RWPE1 (cell line): ENCODE data around the gene F2R.

Experiments
- CTCF ChIA-PET: fragments of 350-600 bp; sonication (Branson Sonifier 250); formaldehyde crosslinking; extraction: SDS; loops from one replicate; lab custom pipeline; 2021; lab: Yijun Ruan, JAX
- POLR2A ChIA-PET: fragments of 400-600 bp; formaldehyde crosslinking; extraction: SDS; loops from one replicate; lab custom pipeline; 2020; ENCODE audit warnings: antibody characterized with exemption; ENCODE audit not compliant: low non-redundant PET; lab: Yijun Ruan, JAX
- DNase-seq: peaks from one replicate; pipeline ENCODE4 v3.0.0; 2012; ENCODE audit warnings: low spot score
- H3K27ac ChIP-seq: fragments of 450-650 bp; 2 replicates; pipeline ENCODE4 v1.5.1; 2017
- CTCF ChIP-seq: fragments of 450-650 bp; conservative IDR thresholded peaks from 2 replicates; pipeline ENCODE4 v1.5.1; 2017; ENCODE audit warnings: low read depth, mild to moderate bottlenecking

The F2R gene

DNA sequence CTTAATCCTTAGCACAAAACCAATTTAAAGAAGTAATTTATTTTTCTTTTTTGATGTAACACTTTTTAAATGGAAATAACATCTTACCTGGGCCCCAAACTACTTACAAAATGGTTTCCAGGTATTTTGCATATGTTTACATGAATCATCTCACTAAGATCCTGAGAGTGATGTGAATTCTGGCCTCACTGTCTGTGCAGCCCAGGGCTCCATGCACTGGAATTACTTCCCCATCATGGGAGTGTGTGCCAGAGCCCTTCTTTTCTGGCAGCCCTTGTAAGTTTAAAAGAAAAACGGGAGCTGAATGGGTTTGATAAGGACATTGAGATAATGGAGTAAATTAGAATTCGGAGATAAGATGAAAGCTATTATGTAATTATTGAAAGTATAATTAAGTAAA is 12.2 kb upstream of the F2R start:
- TF ChIP-seq CTCF: no peak
- no peak for DNase-seq

DNA sequence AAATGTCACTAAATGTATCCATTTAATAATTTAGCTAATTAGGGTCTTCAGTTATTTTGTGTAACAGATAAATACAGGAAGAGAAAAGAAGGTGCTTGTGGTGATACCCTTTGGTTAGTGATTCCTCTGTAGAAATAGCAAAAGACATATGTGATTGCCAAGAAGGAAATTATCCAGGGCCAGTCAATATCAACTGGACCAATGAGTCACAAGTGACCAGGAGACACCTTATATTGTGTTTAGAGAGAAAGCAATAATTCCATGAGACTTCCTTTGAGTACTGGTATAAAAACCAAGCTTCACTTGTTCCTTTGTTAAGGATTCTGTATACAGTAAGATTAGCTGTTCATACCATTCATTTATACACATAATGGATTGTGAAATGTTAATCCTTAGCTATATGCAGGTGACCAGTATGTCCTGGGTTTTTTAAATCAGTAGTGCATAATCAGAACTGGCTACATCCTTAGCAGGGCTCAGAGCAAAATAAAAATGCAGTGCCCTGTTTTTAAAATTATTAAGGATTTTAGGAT is 11.7 kb upstream of the F2R start:
- ChIA-PET POLR2A (no interaction called here), CTCF (interaction anchor here (1.0 kb wide), 1 partner anchor 36 kb away, joined by 3 read pairs; no protein-coding TSS in a partner anchor)
- no peak overlapping the region for H3K27ac ChIP-seq
- no peak for TF ChIP-seq CTCF
- no peak for DNase-seq

More for the DNA sequence above, 12.2 kb upstream of the F2R start:
- POLR2A ChIA-PET: no interaction called here
- CTCF ChIA-PET: interaction anchor here (1.0 kb wide), 1 partner anchor 35 kb away, joined by 3 read pairs; no protein-coding TSS in a partner anchor
- no peak overlapping the region for H3K27ac ChIP-seq

DNA sequence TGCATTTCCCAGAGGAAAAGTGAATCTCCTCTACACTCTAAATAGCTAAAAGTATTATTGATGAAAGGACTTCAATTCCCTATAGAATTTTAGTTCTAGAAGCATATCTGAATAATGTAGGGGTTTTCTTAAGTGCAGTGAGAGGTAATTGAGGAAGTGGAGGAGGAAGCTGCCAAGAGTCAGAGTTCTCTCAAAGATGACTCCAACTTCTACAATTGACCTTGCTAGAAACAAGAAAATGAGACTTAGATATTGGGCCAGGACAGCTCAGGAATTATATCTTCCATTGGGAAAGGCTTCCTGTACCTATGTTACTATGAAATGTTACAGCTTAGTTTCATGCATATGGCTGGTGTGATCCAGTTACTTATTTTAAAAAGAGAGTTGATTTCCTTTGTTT is 10.4 kb upstream of the F2R start:
- no peak for TF ChIP-seq CTCF
- POLR2A ChIA-PET: no interaction called here
- no peak for DNase-seq
- CTCF ChIA-PET: no interaction called here
- H3K27ac ChIP-seq: no peak overlapping the region

GRCh38 chr5:76709762-76710161 is 6.2 kb upstream of the F2R start:
- ChIA-PET CTCF (interaction anchor here (0.6 to 1.8 kb wide), 5 partner anchors 20 to 103 kb away, joined by 3 to 9 read pairs (median 4); no protein-coding TSS in a partner anchor), POLR2A (no interaction called here)
- TF ChIP-seq CTCF: no peak
- no peak overlapping the region for H3K27ac ChIP-seq
- no peak for DNase-seq

DNA sequence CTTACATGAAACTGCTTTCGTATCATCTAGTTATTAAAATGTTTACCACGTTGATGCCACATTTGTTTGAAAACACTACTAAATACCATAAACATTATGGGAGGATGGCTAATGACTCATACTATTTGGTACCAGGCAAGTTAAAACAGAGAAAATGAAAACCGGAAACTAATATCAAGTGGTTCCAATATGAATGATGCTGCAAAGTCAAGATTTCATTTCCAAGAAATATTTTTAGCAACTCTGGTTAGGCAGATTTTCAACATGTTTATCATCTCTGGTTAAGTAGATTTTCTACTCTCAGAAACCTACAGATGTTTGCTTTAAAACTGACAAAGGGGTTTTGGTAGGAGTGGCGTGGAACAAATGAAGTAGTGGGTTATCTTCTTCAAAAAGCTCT is 4.9 kb upstream of the F2R start:
- ChIA-PET CTCF (interaction anchor here (0.6 to 1.1 kb wide), 3 partner anchors 26 to 146 kb away, joined by 3 to 4 read pairs (median 3); no protein-coding TSS in a partner anchor), POLR2A (interaction anchor here (0.5 kb wide), 1 partner anchor 259 kb away, joined by 4 read pairs; no protein-coding TSS in a partner anchor)
- no peak for TF ChIP-seq CTCF
- H3K27ac ChIP-seq: peak overlapping the region; percentile 99
- DNase-seq: peak; percentile 87

- peak overlapping the region; percentile 83 for H3K27ac ChIP-seq
- no peak for TF ChIP-seq CTCF
- no peak for DNase-seq
- ChIA-PET POLR2A (interaction anchor here (0.7 kb wide), 1 partner anchor 171 kb away, joined by 5 read pairs; no protein-coding TSS in a partner anchor), CTCF (interaction anchor here (0.6 to 1.1 kb wide), 3 partner anchors 13 to 85 kb away, joined by 3 to 6 read pairs (median 4); no protein-coding TSS in a partner anchor)
Measured at GRCh38 chr5:76714751-76715485, 1.0 kb upstream of the F2R start.
